ENCODE data around the gene TMEM120A.

Gene TMEM120A

GRCh38 chr7:75988568-75989499 is 5.6 kb downstream of the TMEM120A start:
- no peaks in the 10 kb centered on the region for H3K9me3 Mint-ChIP-seq
- H3K4me1 Mint-ChIP-seq (ENCODE audit: low read depth) = peaks cover 16% of the 10 kb centered on the region
- H3K27ac Mint-ChIP-seq = no peak overlapping the region
- no peak overlapping the region for H3K4me3 Mint-ChIP-seq
- H3K27me3 Mint-ChIP-seq (ENCODE audit: low read depth) = no peaks in the 10 kb centered on the region
- H3K36me3 Mint-ChIP-seq (ENCODE audit: low read depth) = peaks cover 5% of the 10 kb centered on the region

- H3K4me1 Mint-ChIP-seq (ENCODE audit: low read depth) = peaks cover 9% of the 10 kb centered on the region
- no peaks in the 10 kb centered on the region for H3K9me3 Mint-ChIP-seq
- H3K4me3 Mint-ChIP-seq = no peak overlapping the region
- no peaks in the 10 kb centered on the region for H3K27me3 Mint-ChIP-seq (ENCODE audit: low read depth)
- peaks cover 5% of the 10 kb centered on the region for H3K36me3 Mint-ChIP-seq (ENCODE audit: low read depth)
- no peak overlapping the region for H3K27ac Mint-ChIP-seq
Observed at GRCh38 chr7:75987805-75988567, 6.4 kb downstream of the TMEM120A start.

- H3K4me3 Mint-ChIP-seq = no peak overlapping the region
Observed at GRCh38 chr7:75987026-75987804, 7.2 kb downstream of the TMEM120A start.

GRCh38 chr7:75986147-75986781 is 8.1 kb downstream of the TMEM120A start:
- H3K9me3 Mint-ChIP-seq = no peaks in the 10 kb centered on the region
- H3K27me3 Mint-ChIP-seq (ENCODE audit: low read depth) = no peaks in the 10 kb centered on the region
- H3K36me3 Mint-ChIP-seq (ENCODE audit: low read depth) = peaks cover 5% of the 10 kb centered on the region
- H3K4me3 Mint-ChIP-seq = no peak overlapping the region
- H3K27ac Mint-ChIP-seq = no peak overlapping the region
- peaks cover 9% of the 10 kb centered on the region for H3K4me1 Mint-ChIP-seq (ENCODE audit: low read depth)

More at GRCh38 chr7:75987026-75987804, 7.2 kb downstream of the TMEM120A start:
- Mint-ChIP-seq H3K36me3 (ENCODE audit: low read depth) (peaks cover 5% of the 10 kb centered on the region), H3K27ac (no peak overlapping the region), H3K4me1 (ENCODE audit: low read depth) (peaks cover 9% of the 10 kb centered on the region), H3K27me3 (ENCODE audit: low read depth) (no peaks in the 10 kb centered on the region), H3K9me3 (no peaks in the 10 kb centered on the region)

GRCh38 chr7:75985518-75986146 is 8.8 kb downstream of the TMEM120A start:
- H3K4me1 Mint-ChIP-seq (ENCODE audit: low read depth) = peaks cover 5% of the 10 kb centered on the region
- H3K27me3 Mint-ChIP-seq (ENCODE audit: low read depth) = no peaks in the 10 kb centered on the region
- H3K9me3 Mint-ChIP-seq = no peaks in the 10 kb centered on the region
- no peak overlapping the region for H3K27ac Mint-ChIP-seq
- H3K4me3 Mint-ChIP-seq = no peak overlapping the region
- H3K36me3 Mint-ChIP-seq (ENCODE audit: low read depth) = peaks cover 5% of the 10 kb centered on the region

- Mint-ChIP-seq H3K27ac (no peak overlapping the region), H3K36me3 (ENCODE audit: low read depth) (peaks cover 6% of the 10 kb centered on the region), H3K9me3 (no peaks in the 10 kb centered on the region), H3K4me3 (no peak overlapping the region), H3K27me3 (ENCODE audit: low read depth) (no peaks in the 10 kb centered on the region), H3K4me1 (ENCODE audit: low read depth) (peaks cover 5% of the 10 kb centered on the region)
Observed at GRCh38 chr7:75985009-75985517, 9.3 kb downstream of the TMEM120A start.

- no peak overlapping the region for H3K27ac Mint-ChIP-seq
- no peaks in the 10 kb centered on the region for H3K4me1 Mint-ChIP-seq (ENCODE audit: low read depth)
- H3K9me3 Mint-ChIP-seq = no peaks in the 10 kb centered on the region
- no peaks in the 10 kb centered on the region for H3K27me3 Mint-ChIP-seq (ENCODE audit: low read depth)
- peaks cover 2% of the 10 kb centered on the region for H3K36me3 Mint-ChIP-seq (ENCODE audit: low read depth)
- H3K4me3 Mint-ChIP-seq = no peak overlapping the region
Observed at GRCh38 chr7:75984130-75985008, 10.0 kb downstream of the TMEM120A start.

GRCh38 chr7:75983471-75984129 is 10.8 kb downstream of the TMEM120A start:
- Mint-ChIP-seq H3K27ac (no peak overlapping the region), H3K4me3 (no peak overlapping the region), H3K36me3 (ENCODE audit: low read depth) (peaks cover 2% of the 10 kb centered on the region), H3K27me3 (ENCODE audit: low read depth) (no peaks in the 10 kb centered on the region), H3K9me3 (no peaks in the 10 kb centered on the region), H3K4me1 (ENCODE audit: low read depth) (no peaks in the 10 kb centered on the region)

GRCh38 chr7:75982306-75983064 is 11.9 kb downstream of the TMEM120A start:
- H3K4me3 Mint-ChIP-seq = no peak overlapping the region

GRCh38 chr7:75981453-75982305 is 12.7 kb downstream of the TMEM120A start:
- no peaks in the 10 kb centered on the region for H3K27me3 Mint-ChIP-seq (ENCODE audit: low read depth)
- H3K4me1 Mint-ChIP-seq (ENCODE audit: low read depth) = no peaks in the 10 kb centered on the region
- H3K4me3 Mint-ChIP-seq = no peak overlapping the region
- no peaks in the 10 kb centered on the region for H3K9me3 Mint-ChIP-seq
- peaks cover 2% of the 10 kb centered on the region for H3K36me3 Mint-ChIP-seq (ENCODE audit: low read depth)
- H3K27ac Mint-ChIP-seq = no peak overlapping the region

More at GRCh38 chr7:75982306-75983064, 11.9 kb downstream of the TMEM120A start:
- H3K36me3 Mint-ChIP-seq (ENCODE audit: low read depth) = peaks cover 2% of the 10 kb centered on the region
- H3K4me1 Mint-ChIP-seq (ENCODE audit: low read depth) = no peaks in the 10 kb centered on the region
- no peak overlapping the region for H3K27ac Mint-ChIP-seq
- no peaks in the 10 kb centered on the region for H3K9me3 Mint-ChIP-seq
- H3K27me3 Mint-ChIP-seq (ENCODE audit: low read depth) = no peaks in the 10 kb centered on the region

GRCh38 chr7:75981203-75981452 is 13.3 kb downstream of the TMEM120A start:
- Mint-ChIP-seq H3K27ac (no peak overlapping the region), H3K4me1 (ENCODE audit: low read depth) (no peaks in the 10 kb centered on the region), H3K4me3 (no peak overlapping the region), H3K9me3 (no peaks in the 10 kb centered on the region), H3K36me3 (ENCODE audit: low read depth) (peaks cover 2% of the 10 kb centered on the region), H3K27me3 (ENCODE audit: low read depth) (no peaks in the 10 kb centered on the region)

Measured in T-helper 1 cell treated with Interleukin-12 subunit alpha and Interleukin-12 subunit beta and Interleukin-4 antibody, amounts not matched to agents 30 μg/mL and 1 μg/mL, for 36 hours (primary cell).